ENCODE data around the gene RFPL2.
"Not testable (repeated sequence)": the region's sequence is repeated elsewhere in the genome, so short reads cannot be mapped to it uniquely, and the experiment has no call there.

The RFPL2 gene

DNA sequence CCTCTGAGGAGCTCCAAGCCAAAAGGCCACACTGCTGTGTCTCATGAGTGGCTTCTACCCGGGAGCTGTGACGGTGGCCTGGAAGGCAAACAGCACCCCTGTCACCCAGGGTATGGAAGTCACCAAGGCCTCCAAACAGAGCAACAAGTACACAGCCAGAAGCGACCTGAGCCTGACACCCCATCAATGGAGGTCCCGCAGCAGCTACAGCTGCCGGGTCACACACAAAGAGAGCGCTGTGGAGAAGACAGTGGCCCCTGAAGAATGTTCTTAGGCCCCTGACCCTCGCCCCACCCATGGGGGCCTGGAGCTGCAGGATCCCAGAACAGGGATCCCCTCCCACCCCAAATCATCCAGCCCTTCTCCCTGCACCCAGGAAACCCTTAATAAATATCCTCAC lies 4.9 kb downstream of the RFPL2 start:
- H3K79me2 ChIP-seq = no peaks in the 10 kb centered on the region
- no peaks in the 10 kb centered on the region for H3K9me3 ChIP-seq (ENCODE audit: control insufficient read depth, low read length)
- no peaks in the 10 kb centered on the region for H3K27me3 ChIP-seq (ENCODE audit: control insufficient read depth, insufficient read depth, low read length)
- H3K4me3 ChIP-seq (ENCODE audit: low read depth, low read length) = no peak overlapping the region
- no peaks in the 10 kb centered on the region for H3K4me1 ChIP-seq
- no peak overlapping the region for H2AFZ ChIP-seq
- TF ChIP-seq, protein P1, sequence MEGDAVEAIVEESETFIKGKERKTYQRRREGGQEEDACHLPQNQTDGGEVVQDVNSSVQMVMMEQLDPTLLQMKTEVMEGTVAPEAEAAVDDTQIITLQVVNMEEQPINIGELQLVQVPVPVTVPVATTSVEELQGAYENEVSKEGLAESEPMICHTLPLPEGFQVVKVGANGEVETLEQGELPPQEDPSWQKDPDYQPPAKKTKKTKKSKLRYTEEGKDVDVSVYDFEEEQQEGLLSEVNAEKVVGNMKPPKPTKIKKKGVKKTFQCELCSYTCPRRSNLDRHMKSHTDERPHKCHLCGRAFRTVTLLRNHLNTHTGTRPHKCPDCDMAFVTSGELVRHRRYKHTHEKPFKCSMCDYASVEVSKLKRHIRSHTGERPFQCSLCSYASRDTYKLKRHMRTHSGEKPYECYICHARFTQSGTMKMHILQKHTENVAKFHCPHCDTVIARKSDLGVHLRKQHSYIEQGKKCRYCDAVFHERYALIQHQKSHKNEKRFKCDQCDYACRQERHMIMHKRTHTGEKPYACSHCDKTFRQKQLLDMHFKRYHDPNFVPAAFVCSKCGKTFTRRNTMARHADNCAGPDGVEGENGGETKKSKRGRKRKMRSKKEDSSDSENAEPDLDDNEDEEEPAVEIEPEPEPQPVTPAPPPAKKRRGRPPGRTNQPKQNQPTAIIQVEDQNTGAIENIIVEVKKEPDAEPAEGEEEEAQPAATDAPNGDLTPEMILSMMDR (IDR thresholded peaks at IDR 0.05) = no peak
- no peak overlapping the region for H3K4me2 ChIP-seq (ENCODE audit: low read length)
- H3K27ac ChIP-seq = no peak overlapping the region
- H3K36me3 ChIP-seq (ENCODE audit: control insufficient read depth, insufficient read depth, low read length) = no peaks in the 10 kb centered on the region
- no peak overlapping the region for H3K9ac ChIP-seq

DNA sequence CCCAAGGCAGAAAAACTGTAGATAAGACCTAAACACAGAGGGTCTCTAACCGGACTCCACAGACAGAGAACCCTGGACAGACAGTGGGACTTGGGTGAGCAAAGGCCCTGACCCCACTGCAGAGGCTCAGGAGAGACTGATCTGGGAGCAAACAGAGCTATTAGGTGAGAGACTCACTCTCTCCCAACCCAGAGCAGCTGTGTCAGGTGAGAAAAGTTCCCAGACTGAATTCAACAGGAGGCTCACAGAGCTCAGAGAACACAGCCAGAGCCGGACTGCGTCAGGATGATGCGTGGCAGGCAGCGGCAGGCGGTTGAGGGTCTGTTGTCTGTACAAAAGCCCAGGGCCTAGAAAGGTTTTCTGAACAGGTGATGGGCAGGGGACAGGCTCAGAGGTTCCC lies 5.5 kb downstream of the RFPL2 start:
- Histone ChIP-seq H3K79me2 (no peaks in the 10 kb centered on the region), H3K27ac (no peak overlapping the region), H3K27me3 (ENCODE audit: control insufficient read depth, insufficient read depth, low read length) (no peaks in the 10 kb centered on the region), H3K36me3 (ENCODE audit: control insufficient read depth, insufficient read depth, low read length) (no peaks in the 10 kb centered on the region), H3K9me3 (ENCODE audit: control insufficient read depth, low read length) (no peaks in the 10 kb centered on the region), H3K4me1 (no peaks in the 10 kb centered on the region), H2AFZ (no peak overlapping the region), H3K9ac (no peak overlapping the region), H3K4me3 (ENCODE audit: low read depth, low read length) (no peak overlapping the region), H3K4me2 (ENCODE audit: low read length) (no peak overlapping the region)
- TF ChIP-seq, protein P1 (IDR thresholded peaks at IDR 0.05) = no peak

DNA sequence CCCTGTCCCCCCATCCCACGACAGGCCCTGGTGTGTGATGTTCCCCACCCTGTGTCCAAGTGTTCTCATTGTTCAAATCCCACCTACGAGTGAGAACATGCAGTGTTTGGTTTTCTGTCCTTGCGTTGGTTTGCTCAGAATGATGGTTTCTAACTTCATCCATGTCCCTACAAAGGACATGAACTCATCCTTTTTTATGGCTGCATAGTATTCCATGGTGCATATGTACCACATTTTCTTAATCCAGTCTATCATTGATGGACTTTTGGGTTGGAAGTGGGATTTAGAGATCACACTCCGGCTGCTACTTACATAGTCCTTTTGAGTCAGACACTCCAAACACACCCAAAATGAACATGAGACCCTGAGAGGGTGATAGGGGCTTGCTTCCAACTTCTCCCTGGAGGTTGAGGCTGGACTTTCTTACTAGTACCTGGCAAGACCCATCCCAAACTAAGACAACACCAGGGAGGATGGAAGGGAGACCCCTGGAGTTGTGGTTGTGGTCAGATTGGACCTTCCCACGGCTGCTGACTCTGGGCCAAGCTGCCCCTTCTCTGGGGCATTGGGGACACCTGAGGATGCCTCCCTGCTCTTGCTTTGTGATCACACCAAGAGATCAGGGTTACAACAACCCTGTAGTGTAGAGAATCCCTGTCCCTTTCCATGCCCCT lies 7.2 kb downstream of the RFPL2 start:
- H3K36me3 ChIP-seq (ENCODE audit: control insufficient read depth, insufficient read depth, low read length); H2AFZ ChIP-seq; H3K27ac ChIP-seq; H3K4me2 ChIP-seq (ENCODE audit: low read length); H3K79me2 ChIP-seq; H3K9me3 ChIP-seq (ENCODE audit: control insufficient read depth, low read length); H3K9ac ChIP-seq; H3K4me3 ChIP-seq (ENCODE audit: low read depth, low read length); H3K27me3 ChIP-seq (ENCODE audit: control insufficient read depth, insufficient read depth, low read length); H3K4me1 ChIP-seq: not testable (repeated sequence)

DNA sequence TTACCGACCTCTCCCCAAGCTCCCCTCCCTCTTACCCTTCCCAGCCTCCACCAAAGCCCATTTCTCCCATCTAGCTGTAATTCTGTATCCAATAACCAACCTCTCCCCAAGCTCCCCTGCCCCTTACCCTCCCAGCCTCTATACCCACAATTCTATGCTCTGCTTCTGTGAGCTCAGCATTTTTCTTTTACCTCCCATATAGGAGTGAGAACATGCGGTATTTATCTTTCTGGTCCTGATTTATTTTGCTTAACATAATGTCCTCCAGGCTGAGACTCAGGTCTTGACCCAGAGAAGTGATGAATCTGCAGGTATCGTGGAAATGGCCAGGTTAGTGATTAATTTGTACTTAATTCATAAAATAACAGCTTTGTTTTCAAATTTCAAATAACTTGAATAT lies 9.0 kb downstream of the RFPL2 start:
- H3K79me2 ChIP-seq; H3K9me3 ChIP-seq (ENCODE audit: control insufficient read depth, low read length); H3K4me3 ChIP-seq (ENCODE audit: low read depth, low read length); H3K27me3 ChIP-seq (ENCODE audit: control insufficient read depth, insufficient read depth, low read length); H3K9ac ChIP-seq; H3K4me2 ChIP-seq (ENCODE audit: low read length); H3K4me1 ChIP-seq; H3K36me3 ChIP-seq (ENCODE audit: control insufficient read depth, insufficient read depth, low read length); H2AFZ ChIP-seq; H3K27ac ChIP-seq: not testable (repeated sequence)

DNA sequence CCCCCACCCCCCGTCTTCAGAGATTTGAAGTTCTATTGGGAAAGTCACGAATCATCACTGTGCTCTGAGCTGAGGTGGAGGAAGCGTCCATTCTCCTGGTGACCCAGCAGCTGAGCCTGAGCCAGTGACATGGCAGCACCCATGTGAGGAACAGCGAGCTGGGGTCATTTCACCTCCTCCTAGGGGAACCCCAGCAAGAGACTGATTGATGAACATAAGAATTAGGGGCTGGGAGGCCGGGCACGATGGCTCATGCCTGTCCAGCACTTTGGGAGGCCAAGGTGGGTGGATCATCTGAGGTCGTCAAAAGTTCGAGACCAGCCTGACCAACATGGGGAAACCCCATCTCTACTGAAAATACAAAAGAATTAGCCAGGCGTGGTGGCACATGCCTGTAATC lies 11.5 kb downstream of the RFPL2 start:
- H3K79me2 ChIP-seq; H3K9ac ChIP-seq; H2AFZ ChIP-seq; H3K27ac ChIP-seq; H3K36me3 ChIP-seq (ENCODE audit: control insufficient read depth, insufficient read depth, low read length); H3K9me3 ChIP-seq (ENCODE audit: control insufficient read depth, low read length); H3K4me3 ChIP-seq (ENCODE audit: low read depth, low read length); H3K4me2 ChIP-seq (ENCODE audit: low read length); H3K4me1 ChIP-seq; H3K27me3 ChIP-seq (ENCODE audit: control insufficient read depth, insufficient read depth, low read length): not testable (repeated sequence)

DNA sequence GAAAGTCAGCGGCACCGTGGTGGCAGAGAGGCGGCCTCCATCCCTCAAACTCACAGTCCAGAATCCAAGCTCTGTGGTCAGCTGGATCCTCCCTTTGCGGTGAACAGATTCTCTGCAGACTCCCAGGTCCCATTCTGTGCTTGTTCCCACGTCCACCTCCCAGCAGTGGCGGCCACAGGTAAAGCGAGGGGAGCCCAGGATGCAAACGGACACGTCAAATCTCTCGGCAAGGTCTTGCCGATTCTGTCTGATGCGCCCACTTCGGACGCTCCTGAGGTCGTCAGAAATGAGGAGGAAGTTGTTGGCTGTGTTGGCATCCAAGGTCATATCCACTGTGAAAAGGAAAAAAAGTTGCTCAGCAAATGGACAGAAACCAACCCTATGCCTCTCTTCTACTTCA lies 13.9 kb downstream of the RFPL2 start:
- H3K4me2 ChIP-seq (ENCODE audit: low read length); H3K36me3 ChIP-seq (ENCODE audit: control insufficient read depth, insufficient read depth, low read length); H3K9ac ChIP-seq; H3K4me3 ChIP-seq (ENCODE audit: low read depth, low read length); H3K79me2 ChIP-seq; H3K27ac ChIP-seq; H3K27me3 ChIP-seq (ENCODE audit: control insufficient read depth, insufficient read depth, low read length); H3K9me3 ChIP-seq (ENCODE audit: control insufficient read depth, low read length); H2AFZ ChIP-seq; H3K4me1 ChIP-seq: not testable (repeated sequence)

DNA sequence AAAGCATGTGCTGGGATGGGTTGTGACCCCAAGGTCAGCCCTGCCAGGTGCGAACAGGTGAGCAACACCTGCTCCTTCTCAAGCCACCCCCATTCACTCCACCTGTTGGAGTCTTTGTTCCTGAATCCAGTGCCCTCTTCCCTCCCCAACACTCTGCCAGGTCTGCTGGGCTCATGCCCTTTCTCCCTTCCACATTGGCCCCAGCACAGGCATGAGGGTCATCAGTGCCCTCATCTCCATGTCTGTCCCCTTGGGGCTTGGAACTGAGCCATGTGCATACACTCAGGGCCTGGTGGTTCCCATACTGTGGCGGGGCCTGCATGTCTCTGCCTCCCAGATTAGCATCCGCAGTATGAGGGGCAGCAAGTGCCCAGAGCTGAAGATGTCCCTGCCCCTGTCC lies 19.1 kb downstream of the RFPL2 start:
- Histone ChIP-seq H3K4me1 (no peaks in the 10 kb centered on the region), H3K9me3 (ENCODE audit: control insufficient read depth, low read length) (no peaks in the 10 kb centered on the region), H2AFZ (no peak overlapping the region), H3K79me2 (no peaks in the 10 kb centered on the region), H3K9ac (no peak overlapping the region), H3K4me3 (ENCODE audit: low read depth, low read length) (no peak overlapping the region), H3K4me2 (ENCODE audit: low read length) (no peak overlapping the region), H3K27ac (no peak overlapping the region), H3K27me3 (ENCODE audit: control insufficient read depth, insufficient read depth, low read length) (no peaks in the 10 kb centered on the region), H3K36me3 (ENCODE audit: control insufficient read depth, insufficient read depth, low read length) (no peaks in the 10 kb centered on the region)
- TF ChIP-seq, protein P1 (IDR thresholded peaks at IDR 0.05) = no peak
